GM19023 (cell line): ENCODE data around the gene FKBP1A.

Experiments
- ATAC-seq: cut with Tn5 transposase; IDR thresholded peaks from one replicate; pipeline ENCODE4 v1.9.1; 2021; ENCODE audit warnings: mild to moderate bottlenecking, moderate library complexity; ENCODE audit not compliant: unreplicated experiment

Gene FKBP1A

GRCh38 chr20:1321654-1321939 is 71.3 kb downstream of the FKBP1A start:
- no peak for ATAC-seq

DNA sequence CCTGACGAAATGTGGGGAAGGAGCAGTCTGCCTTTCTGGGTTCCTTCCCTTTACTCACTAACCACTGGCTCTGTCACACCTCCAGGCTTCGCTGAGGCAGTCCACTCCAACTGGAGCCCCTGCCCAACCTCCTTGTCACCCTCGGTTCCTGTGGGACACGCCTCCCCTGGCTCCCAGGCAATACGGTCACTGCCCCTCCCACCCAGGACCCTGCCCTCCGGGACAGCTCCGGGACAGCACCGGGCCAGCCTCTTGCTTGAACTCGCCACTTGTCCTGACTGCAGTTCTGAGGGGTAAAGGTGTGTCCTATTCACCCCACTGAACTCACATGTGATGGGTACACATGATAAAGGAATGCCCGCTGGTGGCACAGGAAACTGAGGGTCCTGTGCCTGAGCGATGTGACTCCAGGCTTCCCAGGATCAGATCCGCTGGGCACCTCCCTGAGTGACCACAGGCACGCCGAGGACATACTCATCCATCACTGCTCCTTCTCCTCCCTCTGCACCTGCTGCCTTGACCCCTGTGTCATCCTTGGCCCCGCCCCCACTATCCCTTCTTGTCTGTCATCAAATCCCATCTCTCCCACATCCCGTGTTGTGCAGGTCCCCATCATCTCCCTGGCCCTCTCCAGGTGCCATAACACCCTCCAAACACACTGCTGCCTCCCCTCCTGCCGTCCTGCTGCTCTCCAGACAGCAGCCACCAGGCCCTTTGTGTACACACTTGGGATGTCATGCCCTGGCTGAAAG is 71.8 kb downstream of the FKBP1A start:
- ATAC-seq, result no peak

- no peak for ATAC-seq
These were observed 72.8 kb downstream of the FKBP1A start for GRCh38 chr20:1320016-1320415.

DNA sequence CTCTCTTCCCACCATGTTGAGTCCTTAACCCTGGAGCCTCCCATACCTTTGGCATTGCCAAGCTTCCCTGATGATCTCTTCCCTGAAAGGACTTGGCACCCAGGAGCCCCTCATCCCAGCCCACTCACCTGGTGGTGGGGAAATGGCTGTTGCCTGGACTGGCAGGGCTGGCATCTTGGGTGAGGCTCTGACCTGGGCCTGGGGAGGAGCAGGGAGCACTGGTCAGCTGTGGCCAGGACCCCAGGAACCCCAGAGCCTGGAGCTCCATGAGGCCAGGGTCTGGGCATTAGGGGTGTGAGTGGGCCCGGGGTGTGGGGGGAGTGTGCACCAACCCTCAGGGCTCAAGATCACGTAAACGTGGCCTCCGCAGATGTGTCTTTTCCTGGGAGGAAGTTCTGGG is 73.4 kb downstream of the FKBP1A start:
- ATAC-seq, result no peak

DNA sequence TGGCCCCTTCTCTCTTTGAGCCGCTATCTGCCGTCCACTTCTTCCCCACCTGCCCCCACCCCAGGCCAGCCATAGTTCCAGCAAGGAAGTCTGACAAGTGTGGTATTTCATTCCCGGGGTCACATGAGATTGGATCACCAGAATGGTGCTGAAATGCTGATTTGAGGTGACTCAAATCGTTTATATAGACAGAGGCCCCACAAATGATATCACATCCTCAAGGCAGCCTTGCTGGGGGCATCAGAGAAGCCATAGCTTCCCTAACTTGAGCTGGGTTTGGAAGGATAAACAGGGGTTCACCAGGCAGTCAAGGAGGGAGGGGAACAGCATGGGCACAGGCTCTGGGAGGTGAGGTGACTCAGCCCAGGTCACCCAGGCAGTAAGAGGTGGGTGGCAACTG is 73.8 kb downstream of the FKBP1A start:
- ATAC-seq, result no peak
